ENCODE results near the gene GALR2.

The GALR2 gene

GRCh38 chr17:76080768-76081287, 6.2 kb downstream of the GALR2 start:
- no peak for DNase-seq

- DNase-seq: no peak
Measured at GRCh38 chr17:76081295-76082210, 7.0 kb downstream of the GALR2 start.

GRCh38 chr17:76082326-76083251, 8.0 kb downstream of the GALR2 start:
- DNase-seq: no peak

- no peak for DNase-seq
Measured at GRCh38 chr17:76083536-76084182, 9.1 kb downstream of the GALR2 start.

GRCh38 chr17:76085066-76085730, 10.6 kb downstream of the GALR2 start:
- no peak for DNase-seq

- DNase-seq: no peak
Measured at GRCh38 chr17:76085731-76086366, 11.3 kb downstream of the GALR2 start.

- DNase-seq: no peak
Measured at GRCh38 chr17:76086384-76086783, 11.8 kb downstream of the GALR2 start.

- no peak for DNase-seq
Measured at GRCh38 chr17:76087531-76087930, 12.9 kb downstream of the GALR2 start.

GRCh38 chr17:76088041-76088867, 13.7 kb downstream of the GALR2 start:
- no peak for DNase-seq

- DNase-seq: no peak
Measured at GRCh38 chr17:76088868-76089576, 14.4 kb downstream of the GALR2 start.

GRCh38 chr17:76089680-76090516, 15.3 kb downstream of the GALR2 start:
- DNase-seq: no peak

- no peak for DNase-seq
Measured at GRCh38 chr17:76090517-76091129, 16.0 kb downstream of the GALR2 start.

- DNase-seq: no peak
Measured at GRCh38 chr17:76091526-76092286, 17.1 kb downstream of the GALR2 start.

GRCh38 chr17:76092526-76093413, 18.2 kb downstream of the GALR2 start:
- no peak for DNase-seq

- DNase-seq: no peak
Measured at GRCh38 chr17:76094046-76094445, 19.5 kb downstream of the GALR2 start.

GRCh38 chr17:76095943-76096342, 21.4 kb downstream of the GALR2 start:
- DNase-seq: no peak

All from NCI-H748 treated with DMSO at 0.1 percent for 48 hours (cell line).